GM21576 (cell line): ENCODE measurements around the gene ITGA5.
"Not testable (repeated sequence)": the region's sequence is repeated elsewhere in the genome, so short reads cannot be mapped to it uniquely, and the experiment has no call there.

Experiments used
- ATAC-seq: cut with Tn5 transposase; IDR thresholded peaks from one replicate; pipeline ENCODE4 v1.9.1; 2021; ENCODE audit warnings: mild to moderate bottlenecking, moderate library complexity; ENCODE audit not compliant: unreplicated experiment

Gene ITGA5

DNA sequence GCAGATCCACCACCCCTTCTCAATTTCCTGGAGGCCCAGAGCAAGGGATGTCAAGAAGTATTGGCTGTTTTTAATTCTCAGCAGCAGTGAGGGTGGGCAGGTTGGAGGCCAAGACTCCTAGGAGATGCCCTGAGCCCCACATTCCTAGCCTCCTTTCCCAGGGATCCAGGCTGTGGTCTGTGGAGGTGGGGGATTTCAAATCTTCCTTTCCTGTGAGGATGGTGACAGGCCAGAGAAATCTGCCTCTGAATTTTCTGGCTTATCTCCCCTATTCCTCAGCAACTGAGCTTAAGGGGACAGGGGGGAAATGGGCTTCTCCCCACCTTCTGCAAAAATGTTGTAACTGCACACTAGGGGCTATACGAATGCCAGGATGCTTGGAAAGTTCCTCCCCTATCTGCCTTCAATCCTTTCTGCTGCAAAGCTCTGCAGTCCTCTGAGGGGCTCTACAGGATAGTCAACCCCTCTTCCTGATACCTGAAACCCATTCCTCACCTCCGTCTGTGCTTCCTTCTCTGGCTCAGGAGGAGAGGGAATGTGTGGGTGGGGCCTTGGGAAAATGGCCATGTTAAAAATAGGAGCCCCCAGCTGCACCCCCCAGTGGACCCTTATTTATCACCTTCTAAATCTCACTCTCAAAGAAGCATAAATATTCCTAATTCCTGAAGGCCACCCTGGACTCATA is 61.4 kb downstream of the ITGA5 start:
- no peak for ATAC-seq

- ATAC-seq = no peak
Measured at GRCh38 chr12:54356951-54357356, 62.1 kb downstream of the ITGA5 start.

GRCh38 chr12:54356228-54356627 is 62.8 kb downstream of the ITGA5 start:
- ATAC-seq = no peak

- ATAC-seq = no peak
Measured at GRCh38 chr12:54355104-54355815, 63.8 kb downstream of the ITGA5 start.

- not testable (repeated sequence) for ATAC-seq
Measured at GRCh38 chr12:54354271-54354670, 64.8 kb downstream of the ITGA5 start.

- ATAC-seq = no peak
Measured at GRCh38 chr12:54352891-54353874, 65.9 kb downstream of the ITGA5 start.

DNA sequence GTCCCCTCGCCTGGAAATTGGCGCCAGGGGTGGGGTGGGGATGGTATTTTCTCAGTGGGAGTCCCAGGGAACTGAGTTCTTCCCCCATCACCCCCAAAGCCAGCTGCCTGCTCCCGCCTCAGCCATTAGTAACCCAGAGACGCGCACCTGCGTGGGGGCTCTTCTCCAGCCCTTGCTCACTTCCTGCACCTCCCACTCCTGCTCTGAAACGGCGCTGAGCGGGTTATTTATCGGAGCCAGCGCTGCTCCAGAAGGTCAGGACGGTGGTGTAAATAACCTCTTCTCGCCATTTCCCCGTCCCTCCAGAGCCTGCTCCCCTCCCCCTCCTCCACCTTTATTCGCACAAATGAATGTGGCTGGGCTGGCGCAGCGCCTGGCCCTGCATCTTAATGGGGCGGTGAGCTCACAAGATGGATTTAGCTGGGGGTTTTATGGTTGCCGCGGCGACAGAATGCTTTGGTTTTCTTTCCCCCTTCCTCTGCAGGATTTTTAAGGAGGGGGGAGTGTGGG is 67.0 kb downstream of the ITGA5 start:
- ATAC-seq = no peak

- ATAC-seq = no peak
Measured at GRCh38 chr12:54351341-54351740, 67.7 kb downstream of the ITGA5 start.

DNA sequence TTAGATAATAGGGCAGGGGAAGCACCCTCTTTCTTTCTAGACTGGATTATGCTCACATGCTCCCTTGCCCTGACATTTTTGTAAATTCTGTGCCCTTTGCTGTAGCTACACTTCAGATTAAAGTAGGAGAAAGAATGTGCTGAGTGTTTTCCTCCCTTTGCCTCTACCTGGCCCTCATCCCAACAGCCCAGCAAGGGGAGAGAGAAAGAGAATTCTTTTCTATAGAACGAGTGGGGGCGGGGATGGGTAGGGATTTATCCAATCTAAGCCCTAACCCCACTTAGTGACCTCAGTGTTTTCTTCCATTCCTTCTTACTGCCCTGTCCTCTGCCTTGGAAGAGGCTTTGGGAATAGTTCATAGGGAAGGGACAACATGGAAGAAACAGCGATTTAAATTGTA is 68.3 kb downstream of the ITGA5 start:
- no peak for ATAC-seq

DNA sequence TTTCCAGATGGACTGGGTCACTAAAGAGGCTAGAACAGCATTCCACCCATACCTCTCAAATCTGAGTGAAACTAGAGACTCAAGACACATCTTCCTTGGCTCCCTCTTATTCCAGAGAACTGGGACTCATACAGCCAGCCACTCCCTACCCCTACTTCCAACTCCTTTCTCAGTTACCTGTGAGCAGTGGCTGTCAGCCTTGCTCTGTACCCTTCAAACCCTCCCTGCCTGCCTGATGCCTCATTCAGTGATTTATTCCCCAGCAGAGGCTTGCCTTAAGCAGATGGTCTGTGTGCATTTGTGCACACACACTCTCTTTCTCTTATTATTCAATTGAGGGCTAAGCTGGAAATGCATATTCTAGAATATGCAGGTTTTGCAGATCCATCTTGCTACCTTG is 69.4 kb downstream of the ITGA5 start:
- ATAC-seq = no peak

DNA sequence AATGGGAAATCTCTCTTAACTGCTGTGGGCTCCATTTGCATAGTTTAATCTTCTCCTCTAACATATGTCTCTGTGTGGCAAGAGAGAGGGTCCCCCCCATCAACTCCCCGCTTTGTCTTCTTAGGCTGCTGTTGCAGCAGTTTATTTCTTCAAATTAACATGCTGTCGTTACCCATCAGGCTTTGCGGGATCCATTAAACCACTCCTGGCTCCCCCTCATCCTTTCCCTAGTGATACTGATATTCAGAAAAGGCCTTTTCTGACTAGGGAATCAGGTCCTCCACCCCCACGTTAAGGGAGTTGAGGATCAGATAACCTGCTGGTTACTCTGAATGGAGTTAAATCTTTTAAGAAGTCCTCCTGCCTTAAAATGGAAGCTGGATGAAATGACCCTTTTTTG is 70.0 kb downstream of the ITGA5 start:
- ATAC-seq = no peak
